OCI-LY3 (cell line): ENCODE results near the gene PCSK6.

Experiments
- CTCF ChIP-seq: fragments of 200-600, 300-600 bp; sonication (generic); IDR thresholded peaks from 2 replicates; pipeline ENCODE4 v1.5.1; 2014; ENCODE audit warnings: antibody characterized with exemption, low read length, low read depth
- EZH2phosphoT487 ChIP-seq: fragments of 200-600 bp; shearing (Covaris generic); IDR thresholded peaks from 2 replicates; pipeline ENCODE4 v1.6.1; 2018; ENCODE audit warnings: antibody characterized with exemption, mixed run types, low read depth

GRCh38 chr15:101386006-101386405 lies 103.5 kb downstream of the PCSK6 start:
- TF ChIP-seq CTCF: no peak
- TF ChIP-seq EZH2phosphoT487: no peak
